HG03159 (cell line): ENCODE results near the gene ITGA3.

ENCODE experiments used
- ATAC-seq: cut with Tn5 transposase; IDR thresholded peaks from one replicate; pipeline ENCODE4 v1.9.1; 2021; ENCODE audit warnings: mild to moderate bottlenecking, moderate library complexity; ENCODE audit not compliant: unreplicated experiment

ITGA3 gene

GRCh38 chr17:50090971-50091917, 35.3 kb downstream of the ITGA3 start:
- ATAC-seq: no peak

DNA sequence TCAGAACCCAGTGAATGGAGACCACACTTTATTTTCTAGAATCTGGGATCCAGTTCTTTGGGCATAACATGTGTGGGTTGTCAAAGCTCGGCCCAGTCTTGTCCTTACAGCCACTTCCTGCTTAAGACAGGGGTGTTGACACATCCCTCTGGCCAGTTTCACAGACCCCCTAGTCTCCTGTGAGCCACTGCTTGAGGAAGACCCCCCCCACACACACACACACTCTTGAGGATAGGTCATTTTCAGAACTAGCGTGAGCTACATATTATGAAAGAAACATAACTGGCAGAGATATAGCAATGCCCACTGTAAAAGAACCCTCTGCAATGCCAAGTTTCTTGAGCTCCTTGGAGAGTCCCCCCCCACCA, 36.0 kb downstream of the ITGA3 start:
- no peak for ATAC-seq

DNA sequence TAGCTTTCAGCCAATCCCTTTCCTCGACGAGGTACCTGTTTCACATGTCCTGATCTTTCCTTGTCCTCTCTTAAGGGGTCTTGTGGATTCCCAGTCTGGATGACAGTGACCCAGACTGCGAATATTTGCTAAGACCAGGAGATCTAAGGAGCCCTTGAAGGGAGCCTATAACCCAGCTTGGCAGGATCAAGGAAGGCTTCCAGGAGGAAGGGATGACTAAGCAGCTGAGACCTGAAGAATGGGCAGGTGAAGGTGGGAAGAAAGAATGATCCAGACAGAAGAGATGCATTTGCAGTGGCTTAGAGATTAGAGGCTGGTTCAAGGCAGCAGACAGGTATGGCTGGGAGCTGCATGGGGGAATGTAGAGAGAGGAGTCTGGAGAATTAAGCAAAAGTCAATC, 37.3 kb downstream of the ITGA3 start:
- no peak for ATAC-seq

DNA sequence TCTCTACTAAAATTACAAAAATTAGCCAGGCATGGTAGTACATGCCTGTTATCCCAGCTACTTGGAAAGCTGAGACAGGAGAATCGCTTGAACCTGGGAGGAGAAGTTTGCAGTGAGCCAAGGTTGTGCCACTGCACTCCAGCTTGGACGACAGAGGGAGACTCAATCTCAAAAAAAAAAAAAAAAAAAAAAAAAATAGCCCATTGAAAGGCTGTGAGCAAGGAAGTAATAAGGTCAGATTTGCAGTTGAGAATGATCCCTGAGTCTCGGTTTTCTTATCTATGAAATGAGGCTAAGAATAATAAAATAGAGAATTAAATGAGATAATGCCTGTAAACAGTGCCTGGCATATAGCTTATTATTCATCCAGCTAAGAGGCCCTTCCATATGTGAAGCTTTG, 37.9 kb downstream of the ITGA3 start:
- ATAC-seq: no peak

- ATAC-seq: peak; percentile 43
Observed at GRCh38 chr17:50094243-50094752, 38.4 kb downstream of the ITGA3 start.

- peak; percentile 82 for ATAC-seq
Observed at GRCh38 chr17:50094753-50095619, 39.1 kb downstream of the ITGA3 start, which contains the start of gene PDK2. Gene PDK2 (plus strand): TSS chr17:50095351. CDS start chr17:50095436, 85 bp downstream.

- ATAC-seq: no peak
Observed at GRCh38 chr17:50095626-50096037, 39.7 kb downstream of the ITGA3 start.

GRCh38 chr17:50096092-50096491, 40.2 kb downstream of the ITGA3 start:
- no peak for ATAC-seq

DNA sequence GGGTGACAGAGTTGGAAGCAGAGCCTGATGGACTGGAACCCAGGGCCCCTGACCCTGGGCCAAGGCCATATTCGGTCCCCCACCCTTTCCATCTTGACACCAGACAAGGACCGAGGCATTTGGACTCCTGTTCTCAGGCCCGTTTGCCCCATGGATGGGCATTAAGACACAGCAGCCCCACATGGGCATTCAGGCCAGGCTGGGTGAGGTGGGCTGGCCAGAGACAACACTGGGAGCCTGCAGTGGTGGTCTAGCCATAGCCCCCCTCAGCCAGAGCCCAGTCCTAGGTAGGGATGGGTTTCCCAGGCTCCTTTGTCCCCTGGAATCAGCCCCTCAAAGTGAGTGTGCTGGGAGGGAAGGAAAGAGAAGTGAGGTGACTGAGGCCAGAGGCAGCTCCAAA, 40.8 kb downstream of the ITGA3 start:
- ATAC-seq: no peak

DNA sequence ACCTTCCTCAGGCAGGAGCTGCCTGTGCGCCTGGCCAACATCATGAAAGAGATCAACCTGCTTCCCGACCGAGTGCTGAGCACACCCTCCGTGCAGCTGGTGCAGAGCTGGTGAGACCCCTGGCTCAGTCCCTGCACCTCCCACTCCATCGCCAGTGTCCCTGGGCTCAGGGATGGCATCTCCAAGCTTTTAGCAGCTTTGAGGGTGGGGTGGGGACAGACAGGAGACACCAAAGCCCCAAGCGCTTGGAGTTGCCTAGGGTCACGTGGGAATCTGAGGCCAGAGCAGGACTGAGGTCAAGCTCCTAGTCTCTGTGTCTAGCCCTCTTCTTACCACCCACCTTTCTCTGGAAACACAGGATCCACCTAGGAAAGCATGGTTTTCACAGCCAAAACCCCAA, 41.5 kb downstream of the ITGA3 start:
- ATAC-seq: no peak

DNA sequence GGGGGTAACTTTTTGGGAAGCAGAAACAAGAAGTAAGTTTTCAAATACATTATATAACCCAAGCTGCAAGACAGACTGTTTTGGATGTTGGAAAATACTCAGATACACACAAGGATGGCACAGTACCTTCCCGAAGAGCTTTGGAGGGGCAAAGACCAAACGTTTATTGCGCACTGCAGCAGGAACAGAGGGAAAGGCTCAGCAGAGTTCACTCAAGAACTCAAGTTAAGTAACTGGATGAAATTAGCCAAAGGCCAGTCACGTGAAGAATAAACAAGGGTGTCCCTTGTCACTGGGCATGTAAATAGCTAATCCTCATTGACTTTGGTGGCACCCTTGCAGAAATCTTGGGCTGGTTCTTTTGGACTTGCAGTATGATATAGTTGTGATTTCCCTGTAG, 42.0 kb downstream of the ITGA3 start:
- no peak for ATAC-seq

- no peak for ATAC-seq
Observed at GRCh38 chr17:50098583-50098982, 42.7 kb downstream of the ITGA3 start.

DNA sequence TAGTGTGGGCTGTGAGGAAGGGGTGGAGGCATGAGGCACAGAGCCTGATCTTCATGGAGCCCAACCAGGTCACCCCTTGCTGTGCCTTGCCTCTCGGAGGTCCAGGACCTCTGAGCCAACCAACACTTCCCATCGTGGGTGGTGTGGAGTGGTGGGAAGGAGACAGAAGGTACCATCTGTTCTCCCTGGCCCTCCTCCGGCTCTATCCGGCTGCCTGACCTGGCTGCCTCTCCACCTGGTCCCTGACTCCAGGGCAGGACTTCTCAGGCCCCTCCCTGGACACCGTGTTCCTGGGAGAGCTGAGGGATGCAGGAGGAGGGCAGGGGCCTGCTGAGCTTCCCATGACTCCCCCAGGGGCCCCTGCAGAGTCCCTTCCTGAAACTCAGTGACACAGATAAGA, 43.1 kb downstream of the ITGA3 start:
- ATAC-seq: no peak

DNA sequence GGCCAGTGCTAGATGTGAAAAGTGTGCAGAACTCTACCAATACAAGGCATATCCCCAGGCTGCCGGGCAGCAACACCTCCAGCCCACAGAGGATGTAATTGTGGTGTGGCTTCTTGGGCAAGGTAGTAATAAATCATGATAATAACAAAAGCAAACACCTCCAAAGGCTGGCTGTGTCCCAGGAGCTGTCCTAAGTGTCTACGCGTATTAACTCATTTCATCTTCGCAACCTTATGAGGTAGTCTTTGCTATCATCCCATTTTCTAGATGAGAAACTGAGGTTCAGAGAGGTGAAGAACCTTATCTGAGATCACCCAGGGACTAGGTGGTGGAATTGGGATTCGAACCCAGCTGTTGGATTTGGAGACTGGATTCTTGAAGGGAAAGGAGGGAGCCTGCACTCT, 44.6 kb downstream of the ITGA3 start:
- ATAC-seq: no peak

- ATAC-seq: no peak
Observed at GRCh38 chr17:50100921-50101345, 45.0 kb downstream of the ITGA3 start.

DNA sequence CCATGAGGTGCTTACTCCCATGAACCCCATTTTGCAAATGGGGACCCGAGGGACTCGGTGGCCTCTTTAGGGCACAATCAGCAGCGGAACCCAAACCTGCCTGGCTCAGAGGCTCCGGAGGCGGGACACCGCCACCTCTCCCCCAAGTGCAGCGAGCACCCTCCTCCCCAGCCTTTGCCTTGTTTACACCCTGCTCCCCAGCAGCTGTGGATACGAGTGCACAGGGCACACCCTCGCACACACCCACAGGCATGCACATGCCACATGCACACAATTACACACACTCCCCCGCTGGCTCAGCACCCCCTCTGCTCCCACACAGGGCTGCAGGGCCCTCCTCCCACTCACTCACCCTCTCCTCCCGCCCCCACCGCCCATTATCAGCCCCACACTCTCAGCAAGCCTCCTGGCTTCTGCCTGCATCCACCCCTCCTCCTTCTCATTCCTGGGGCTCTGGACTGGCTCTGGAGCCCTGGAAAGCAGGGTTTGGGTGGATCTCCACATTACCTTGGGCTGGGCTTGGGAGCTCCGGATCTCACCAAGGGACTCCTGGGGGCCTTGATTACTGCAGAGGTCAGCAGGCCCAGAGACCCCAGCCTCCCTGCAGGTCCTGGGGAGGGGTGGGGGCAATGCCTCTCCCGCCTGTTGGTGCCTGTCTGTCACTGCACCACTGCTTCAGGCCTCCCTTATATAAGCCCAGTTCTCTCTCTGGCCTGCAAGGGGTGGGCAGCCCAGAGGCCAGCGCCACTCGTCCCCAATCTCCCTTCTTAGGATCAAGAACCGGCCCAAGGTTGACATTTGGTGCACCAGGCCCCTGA, 45.6 kb downstream of the ITGA3 start:
- ATAC-seq: no peak

- ATAC-seq: no peak
Observed at GRCh38 chr17:50102164-50102991, 46.5 kb downstream of the ITGA3 start.

DNA sequence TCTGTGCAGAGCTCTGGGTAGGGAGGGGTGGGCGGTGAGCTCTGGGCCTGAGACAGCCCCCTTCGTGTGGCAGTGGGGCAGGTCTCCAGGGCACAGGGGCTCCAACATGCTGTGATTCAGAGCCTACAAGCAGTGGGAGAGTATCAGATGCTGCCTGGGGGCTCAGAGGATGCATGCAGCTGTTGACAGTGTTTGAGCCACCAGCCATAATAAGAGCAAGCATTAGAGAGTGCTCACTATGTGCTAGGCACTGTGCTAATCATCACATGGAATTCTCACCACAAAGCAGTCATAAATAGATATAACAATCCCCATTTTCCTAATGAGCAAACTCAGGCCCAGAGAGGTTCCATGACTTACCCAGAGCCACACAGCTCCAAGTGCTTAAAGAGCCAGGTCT, 47.3 kb downstream of the ITGA3 start:
- no peak for ATAC-seq

DNA sequence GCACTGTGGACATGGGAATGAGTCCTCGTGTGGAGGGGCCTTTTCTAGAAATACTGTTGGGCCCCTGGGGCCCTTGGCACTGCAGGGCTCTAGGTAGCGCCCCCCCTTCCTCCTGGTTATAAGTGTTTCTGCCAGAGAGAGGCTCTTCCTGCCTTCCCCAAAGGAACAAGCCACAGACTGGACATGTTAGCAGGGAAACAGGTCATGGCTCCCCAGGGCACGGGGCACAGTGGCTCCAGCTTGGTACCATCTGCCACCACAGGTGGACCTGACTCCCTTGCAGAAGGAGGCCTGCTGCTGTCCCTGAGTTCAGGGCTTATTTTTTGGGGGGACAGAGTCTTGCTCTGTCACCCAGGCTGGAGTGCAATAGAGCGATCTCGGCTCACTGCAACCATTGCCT, 48.0 kb downstream of the ITGA3 start:
- no peak for ATAC-seq

GRCh38 chr17:50105811-50106210, 49.9 kb downstream of the ITGA3 start:
- ATAC-seq: no peak
